HCT116 (cell line): ENCODE measurements around the gene CKB. TPM values are rescaled to one million over a fixed set of nuclear protein-coding genes. Genes with fewer than 3 reads are reported as not detected.

Experiments
- ATAC-seq: fragments of 200-7000 bp; cut with Tn5 transposase; 2 replicates; pipeline ENCODE4 v1.9.1; 2020; ENCODE audit warnings: mild to moderate bottlenecking, moderate library complexity
- BruUV-seq: library from RNA; stranded (reverse); fragments of 400-500 nt; replicated peaks from 2 replicates; lab custom pipeline; 2021; lab: Mats Ljungman, UMichigan
- CTCF ChIA-PET: fragments of 300-600 bp; sonication (Branson Sonifier 250); formaldehyde crosslinking; loops from one replicate; lab custom pipeline; 2021; ENCODE audit warnings: antibody characterized with exemption; lab: Charles Lee
- POLR2A ChIA-PET: fragments of 300-600, 350-600 bp; sonication (Branson Sonifier 250); formaldehyde crosslinking; loops from one replicate; lab custom pipeline; 2021; ENCODE audit warnings: antibody characterized with exemption; lab: Charles Lee
- RAD21 ChIA-PET, 2 experiments: fragments of 300-600 bp; sonication (Branson Sonifier 250); formaldehyde crosslinking; loops; one replicate each; lab custom pipeline; 2023; ENCODE audit warnings: low total read pairs in 2 of 2; ENCODE audit not compliant: uncharacterized antibody in 2 of 2, unreplicated experiment in 2 of 2, low non-redundant PET in 1 of 2; lab: Charles Lee
- DNase-seq: peaks from one replicate; pipeline ENCODE4 v3.0.0-alpha.2; 2010; ENCODE audit warnings: low read depth, low spot score
- H2AFZ ChIP-seq: fragments of 200-600 bp; shearing (Covaris generic), sonication (generic); 2 replicates; pipeline ENCODE4 v1.6.1; 2017; ENCODE audit warnings: low read depth, mixed run types, mixed read lengths, antibody characterized with exemption, low read length; ENCODE audit not compliant: poor library complexity, severe bottlenecking
- H3K27ac ChIP-seq: 2 replicates; pipeline ENCODE4 v1.5.1; 2012; ENCODE audit warnings: low read depth, low read length
- H3K27me3 ChIP-seq: fragments of 200-600 bp; sonication (generic); 2 replicates; pipeline ENCODE4 v1.6.1; 2016; ENCODE audit warnings: mixed run types, low read length, mixed read lengths; ENCODE audit not compliant: insufficient read depth
- H3K36me3 ChIP-seq, 2 experiments: fragments of 200-500 bp in 1 of 2; fragments of 200-600 bp in 1 of 2; sonication (Bioruptor generic) in 1 of 2; sonication (generic) in 1 of 2; 2 replicates each; pipeline versions ENCODE4 v1.5.1 to v1.6.1; 2014 to 2016; ENCODE audit warnings: low read length in 2 of 2, inconsistent platforms in 1 of 2, mixed read lengths in 1 of 2, mixed run types in 1 of 2; ENCODE audit not compliant: insufficient read depth in 2 of 2, control insufficient read depth in 1 of 2
- H3K4me1 ChIP-seq, 2 experiments: fragments of 200-600 bp in 1 of 2; sonication (generic) in 1 of 2; 2 replicates each; pipeline versions ENCODE4 v1.5.1 to v1.6.1; 2012 to 2017; ENCODE audit warnings: low read length in 2 of 2, inconsistent platforms in 1 of 2, mild to moderate bottlenecking in 1 of 2, mixed read lengths in 1 of 2, mixed run types in 1 of 2, moderate library complexity in 1 of 2; ENCODE audit not compliant: insufficient read depth in 2 of 2, control insufficient read depth in 1 of 2
- H3K4me2 ChIP-seq: fragments of 200-600 bp; sonication (generic); 2 replicates; pipeline ENCODE4 v1.6.1; 2017; ENCODE audit warnings: mixed run types, low read length, mixed read lengths
- H3K4me3 ChIP-seq, 2 experiments: fragments of 200-600 bp in 1 of 2; sonication (generic) in 1 of 2; replicated peaks in 1 of 2; 2 replicates each; pipeline ENCODE4 v1.5.1; 2011 to 2016; ENCODE audit warnings: low read length in 2 of 2, control low read depth in 1 of 2, low read depth in 1 of 2, mild to moderate bottlenecking in 1 of 2, mixed read lengths in 1 of 2, mixed run types in 1 of 2
- H3K79me2 ChIP-seq: fragments of 200-600 bp; sonication (generic); 2 replicates; pipeline ENCODE4 v1.6.1; 2017; ENCODE audit warnings: mild to moderate bottlenecking, mixed run types, low read length, moderate library complexity, mixed read lengths; ENCODE audit not compliant: insufficient read depth
- H3K9ac ChIP-seq: fragments of 200-600 bp; sonication (generic); 2 replicates; pipeline ENCODE4 v1.6.1; 2016; ENCODE audit warnings: low read length, mixed read lengths
- H3K9me2 ChIP-seq: fragments of 200-600 bp; sonication (generic), shearing (Covaris generic); 2 replicates; pipeline ENCODE4 v1.6.1; 2017; ENCODE audit warnings: mixed run types, mild to moderate bottlenecking, moderate library complexity; ENCODE audit not compliant: insufficient read depth
- H3K9me3 ChIP-seq, 2 experiments: fragments of 200-500 bp in 1 of 2; fragments of 200-600 bp in 1 of 2; sonication (Bioruptor generic) in 1 of 2; sonication (generic) in 1 of 2; 2 replicates each; pipeline ENCODE4 v1.6.1; 2014 to 2017; ENCODE audit warnings: low read length in 2 of 2, mixed read lengths in 2 of 2, inconsistent platforms in 1 of 2, low read depth in 1 of 2, mild to moderate bottlenecking in 1 of 2, mixed run types in 1 of 2, moderate library complexity in 1 of 2; ENCODE audit not compliant: control insufficient read depth in 1 of 2, insufficient read depth in 1 of 2
- H4K20me1 ChIP-seq: fragments of 200-600 bp; sonication (generic), shearing (Covaris generic); 2 replicates; pipeline ENCODE4 v1.6.1; 2017; ENCODE audit warnings: mixed run types, mild to moderate bottlenecking, moderate library complexity; ENCODE audit not compliant: insufficient read depth
- CEBPB ChIP-seq: IDR thresholded peaks from 2 replicates; pipeline ENCODE4 v1.6.1; 2012; ENCODE audit warnings: low read depth
- EGR1 ChIP-seq: IDR thresholded peaks from 2 replicates; pipeline ENCODE4 v1.6.1; 2012; ENCODE audit warnings: low read depth
- ELF1 ChIP-seq: IDR thresholded peaks from 2 replicates; pipeline ENCODE4 v1.6.1; 2012; ENCODE audit warnings: low read depth, borderline replicate concordance
- EZH2phosphoT487 ChIP-seq: fragments of 200-600 bp; IDR thresholded peaks from 2 replicates; pipeline ENCODE4 v1.6.1; 2018; ENCODE audit warnings: antibody characterized with exemption, borderline replicate concordance
- FOSL1 ChIP-seq: IDR thresholded peaks from 2 replicates; pipeline ENCODE4 v1.6.1; 2012; ENCODE audit warnings: low read depth
- JUND ChIP-seq: IDR thresholded peaks from 2 replicates; pipeline ENCODE4 v1.6.1; 2012
- MAX ChIP-seq: IDR thresholded peaks from 2 replicates; pipeline ENCODE4 v1.6.1; 2012
- POLR2A ChIP-seq: IDR thresholded peaks from 2 replicates; pipeline ENCODE4 v1.7.0; 2011; ENCODE audit warnings: borderline replicate concordance; ENCODE audit not compliant: insufficient read depth, insufficient read length; ENCODE audit errors: extremely low read depth
- POLR2AphosphoS5 ChIP-seq: IDR thresholded peaks from 2 replicates; pipeline ENCODE4 v1.6.1; 2011; ENCODE audit warnings: mild to moderate bottlenecking, low read depth, low read length, moderate library complexity
- YY1 ChIP-seq: IDR thresholded peaks from 2 replicates; pipeline ENCODE4 v1.6.1; 2011; ENCODE audit warnings: low read length, low read depth, moderate library complexity, mild to moderate bottlenecking; ENCODE audit not compliant: insufficient replicate concordance; ENCODE audit errors: extremely low read depth
- ZFX ChIP-seq: fragments of 450-650 bp; IDR thresholded peaks from 2 replicates; pipeline ENCODE4 v1.6.1; 2017
- intact Hi-C: fragments of 100-400 bp; cut with micrococcal nuclease; formaldehyde crosslinking; loops from 2 replicates; pipeline ENCODE4 v1.10.0; 2022
- total RNA-seq: library from RNA; stranded (reverse); gene quantifications from one replicate; pipeline ENCODE4 v1.2.1, GENCODE V29; 2021; ENCODE audit not compliant: unreplicated experiment

The CKB gene
- total RNA-seq, 1 experiment from 2014 or later: 605 TPM

GRCh38 chr14:103509864-103510723 lies 12.5 kb downstream of the CKB start:
- no peaks in the 10 kb centered on the region for H3K9me2 ChIP-seq
- no peak overlapping the region for H3K4me2 ChIP-seq
- no peak for DNase-seq
- H2AFZ ChIP-seq: no peak overlapping the region
- CTCF ChIA-PET: interaction anchor here (1.2 to 1.4 kb wide), 2 partner anchors 9 to 10 kb away, joined by 3 to 4 read pairs; no protein-coding TSS in a partner anchor
- BruUV-seq: no TSS peak
- H3K9ac ChIP-seq: no peak overlapping the region
- POLR2A ChIA-PET: no interaction called here
- no peak overlapping the region for H3K27ac ChIP-seq
- H3K4me3 ChIP-seq: no peak overlapping the region
- no peak for TF ChIP-seq ZFX
- TF ChIP-seq ELF1: no peak
- TF ChIP-seq EGR1: no peak
- no peak for TF ChIP-seq POLR2AphosphoS5
- TF ChIP-seq EZH2phosphoT487: no peak
- TF ChIP-seq CEBPB: no peak
- no peak for TF ChIP-seq POLR2A
- no peak for TF ChIP-seq JUND
- no peak for TF ChIP-seq FOSL1
- no peak for TF ChIP-seq MAX
- no peak for TF ChIP-seq YY1
- intact Hi-C loops: no loop called here
- no peaks in the 10 kb centered on the region for H3K79me2 ChIP-seq
- H4K20me1 ChIP-seq: no peaks in the 10 kb centered on the region
- H3K27me3 ChIP-seq: no peaks in the 10 kb centered on the region
- ATAC-seq: no peak
- RAD21 ChIA-PET: no interaction called here
- peaks cover 0 to 9% of the 10 kb centered on the region in 2 experiments; a peak in 2 of 4 replicates for H3K4me1 ChIP-seq
- no peaks in the 10 kb centered on the region for H3K9me3 ChIP-seq
- peaks cover 4 to 8% of the 10 kb centered on the region in 2 experiments; a peak in 2 of 4 replicates for H3K36me3 ChIP-seq
